ENCODE measurements around the gene NDST3. TPM values are rescaled to one million over a fixed set of nuclear protein-coding genes. Genes with fewer than 3 reads are reported as not detected.
"Not testable (repeated sequence)": the region's sequence is repeated elsewhere in the genome, so short reads cannot be mapped to it uniquely, and the experiment has no call there.

The NDST3 gene
- total RNA-seq, 4 donors from 2014 or later: 0.13 TPM; not detected in 3

DNA sequence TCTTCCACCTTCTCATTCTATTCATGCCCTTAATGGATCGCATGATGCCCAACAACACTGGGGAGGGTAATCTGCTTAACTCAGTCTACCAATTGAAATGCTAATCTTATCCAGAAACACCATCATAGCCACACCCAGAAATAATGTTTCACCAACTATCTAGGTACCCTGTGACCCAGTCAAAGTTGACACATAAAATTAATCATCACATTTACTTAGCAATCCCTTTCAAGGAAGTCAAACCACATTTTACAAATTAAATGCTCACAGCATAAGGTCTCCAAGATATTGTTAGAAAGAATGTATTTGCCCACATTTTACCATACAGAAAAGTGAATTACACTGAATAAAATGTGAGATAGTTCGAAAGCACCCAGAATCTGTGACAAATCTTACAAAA, 226.0 kb downstream of the NDST3 start:
- WGBS, 2 donors (ENCODE audit: low coverage in 1 of 2): 92 to 93% methylated on average over 2 of the region's 2 CpGs
- no peak overlapping the region for H3K4me3 ChIP-seq
- H3K27me3 ChIP-seq: peaks cover 18% of the 10 kb centered on the region
- H3K4me1 ChIP-seq: peaks cover 0 to 3% (median 0%) of the 10 kb centered on the region in 3 donors
- H3K9me3 ChIP-seq: no peaks in the 10 kb centered on the region
- H3K27ac ChIP-seq: no peak overlapping the region
- ATAC-seq: no peak
- H3K36me3 ChIP-seq: no peaks in the 10 kb centered on the region
- TF ChIP-seq POLR2A (IDR thresholded peaks at IDR 0.05) (no peak), POLR2AphosphoS5 (IDR thresholded peaks at IDR 0.05) (no peak), EP300 (IDR thresholded peaks at IDR 0.05) (no peak)
- TF ChIP-seq, protein P1, sequence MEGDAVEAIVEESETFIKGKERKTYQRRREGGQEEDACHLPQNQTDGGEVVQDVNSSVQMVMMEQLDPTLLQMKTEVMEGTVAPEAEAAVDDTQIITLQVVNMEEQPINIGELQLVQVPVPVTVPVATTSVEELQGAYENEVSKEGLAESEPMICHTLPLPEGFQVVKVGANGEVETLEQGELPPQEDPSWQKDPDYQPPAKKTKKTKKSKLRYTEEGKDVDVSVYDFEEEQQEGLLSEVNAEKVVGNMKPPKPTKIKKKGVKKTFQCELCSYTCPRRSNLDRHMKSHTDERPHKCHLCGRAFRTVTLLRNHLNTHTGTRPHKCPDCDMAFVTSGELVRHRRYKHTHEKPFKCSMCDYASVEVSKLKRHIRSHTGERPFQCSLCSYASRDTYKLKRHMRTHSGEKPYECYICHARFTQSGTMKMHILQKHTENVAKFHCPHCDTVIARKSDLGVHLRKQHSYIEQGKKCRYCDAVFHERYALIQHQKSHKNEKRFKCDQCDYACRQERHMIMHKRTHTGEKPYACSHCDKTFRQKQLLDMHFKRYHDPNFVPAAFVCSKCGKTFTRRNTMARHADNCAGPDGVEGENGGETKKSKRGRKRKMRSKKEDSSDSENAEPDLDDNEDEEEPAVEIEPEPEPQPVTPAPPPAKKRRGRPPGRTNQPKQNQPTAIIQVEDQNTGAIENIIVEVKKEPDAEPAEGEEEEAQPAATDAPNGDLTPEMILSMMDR (IDR thresholded peaks at IDR 0.05): no peak

DNA sequence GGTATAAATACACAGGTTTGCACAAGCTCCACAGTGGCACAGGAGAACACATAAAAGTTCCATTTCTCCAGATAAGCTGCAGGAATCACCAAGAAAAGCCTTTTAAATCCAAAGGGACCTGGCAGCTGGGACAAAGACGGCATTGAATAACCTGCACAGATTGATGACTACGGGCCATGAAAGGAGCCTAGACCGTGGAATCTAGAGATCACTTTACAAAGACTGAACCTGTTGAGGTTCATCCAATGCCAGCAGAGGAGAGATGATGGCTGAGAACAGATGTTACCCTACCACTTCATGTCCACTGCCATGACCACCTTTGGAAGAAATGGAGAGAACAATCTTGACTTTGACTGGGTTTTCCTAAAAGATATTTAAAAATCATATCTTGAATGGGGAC, 229.8 kb downstream of the NDST3 start:
- Histone ChIP-seq H3K36me3 (no peaks in the 10 kb centered on the region), H3K9me3 (no peaks in the 10 kb centered on the region), H3K4me3 (no peak overlapping the region), H3K4me1 (peaks cover 0 to 9% (median 0%) of the 10 kb centered on the region in 3 donors), H3K27me3 (peaks cover 22% of the 10 kb centered on the region), H3K27ac (no peak overlapping the region)
- ATAC-seq: no peak
- no peak for TF ChIP-seq POLR2AphosphoS5 (IDR thresholded peaks at IDR 0.05)
- 92% methylated on average over 2 of the region's 3 CpGs; no CpG with 5 or more reads in 1 of the 2 donors for WGBS, 2 donors (ENCODE audit: low coverage in 1 of 2)

DNA sequence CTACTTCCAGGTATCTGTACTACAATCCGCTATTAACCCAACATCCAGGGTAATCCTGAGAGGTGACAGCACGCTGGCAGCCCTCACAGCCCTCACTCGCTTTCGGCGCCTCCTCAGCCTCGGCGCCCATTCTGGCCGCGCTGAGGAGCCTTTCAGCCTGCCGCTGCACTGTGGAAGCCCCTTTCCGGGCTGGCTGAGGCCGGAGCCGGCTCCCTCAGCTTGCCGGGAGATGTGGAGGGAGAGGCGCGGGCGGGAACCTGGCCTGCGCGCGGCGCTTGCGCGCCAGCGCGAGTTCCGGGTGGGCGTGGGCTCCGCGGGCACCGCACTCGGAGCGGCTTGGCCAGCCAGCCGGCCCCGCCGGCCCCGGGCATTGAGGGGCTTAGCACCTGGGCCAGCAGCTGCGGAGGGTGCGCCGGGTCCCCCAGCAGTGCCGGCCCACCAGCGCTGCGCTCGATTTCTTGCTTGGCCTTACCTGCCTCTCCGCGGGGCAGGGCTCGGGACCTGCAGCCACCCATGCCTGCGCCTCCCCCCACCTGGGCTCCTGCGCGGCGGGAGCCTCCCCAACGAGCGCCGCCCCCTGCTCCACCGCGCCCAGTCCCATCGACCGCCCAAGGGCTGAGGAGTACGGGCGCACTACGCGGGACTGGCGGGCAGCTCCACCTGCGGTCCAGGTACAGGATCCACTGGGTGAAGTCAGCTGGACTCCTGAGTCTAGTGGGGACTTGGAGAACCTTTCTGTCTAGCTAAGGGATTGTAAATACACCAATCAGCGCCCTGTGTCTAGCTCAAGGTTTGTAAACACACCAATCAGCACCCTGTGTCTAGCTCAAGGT, 231.2 kb downstream of the NDST3 start:
- peak overlapping the region; percentile 28 to 53 for H3K4me3 ChIP-seq
- H3K36me3 ChIP-seq: no peaks in the 10 kb centered on the region
- peaks cover 0 to 9% (median 0%) of the 10 kb centered on the region in 3 donors for H3K4me1 ChIP-seq
- TF ChIP-seq EP300 (IDR thresholded peaks at IDR 0.05): no peak
- TF ChIP-seq, protein P1 (IDR thresholded peaks at IDR 0.05): no peak
- TF ChIP-seq POLR2A (IDR thresholded peaks at IDR 0.05): no peak
- no peak for TF ChIP-seq POLR2AphosphoS5 (IDR thresholded peaks at IDR 0.05)
- peaks cover 22% of the 10 kb centered on the region for H3K27me3 ChIP-seq
- WGBS, 2 donors (ENCODE audit: low coverage in 1 of 2): 30% methylated on average over 4 of the region's 64 CpGs; no CpG with 5 or more reads in 1 of the 2 donors
- no peak overlapping the region for H3K27ac ChIP-seq
- peak; percentile 34 for ATAC-seq
- no peaks in the 10 kb centered on the region for H3K9me3 ChIP-seq

DNA sequence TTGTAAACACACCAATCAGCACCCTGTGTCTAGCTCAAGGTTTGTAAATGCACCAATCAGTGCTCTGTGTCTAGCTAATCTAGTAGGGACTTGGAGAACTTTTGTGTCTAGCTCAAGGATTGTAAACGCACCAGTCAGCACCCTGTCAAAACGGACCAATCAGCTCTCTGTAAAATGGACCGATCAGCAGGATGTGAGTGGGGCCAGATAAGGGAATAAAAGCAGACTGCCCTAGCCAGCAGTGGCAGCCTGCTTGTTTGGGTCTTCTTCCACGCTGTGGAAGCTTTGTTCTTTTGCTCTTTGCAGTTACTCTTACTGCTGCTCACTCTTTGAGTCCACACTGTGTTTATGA, 231.8 kb downstream of the NDST3 start:
- ATAC-seq, H3K4me1 ChIP-seq, H3K27ac ChIP-seq, H3K36me3 ChIP-seq, H3K9me3 ChIP-seq, H3K4me3 ChIP-seq: not testable (repeated sequence)
- 80% methylated on average over 2 of the region's 4 CpGs; no CpG with 5 or more reads in 1 of the 2 donors for WGBS, 2 donors (ENCODE audit: low coverage in 1 of 2)
- H3K27me3 ChIP-seq: peaks cover 22% of the 10 kb centered on the region

DNA sequence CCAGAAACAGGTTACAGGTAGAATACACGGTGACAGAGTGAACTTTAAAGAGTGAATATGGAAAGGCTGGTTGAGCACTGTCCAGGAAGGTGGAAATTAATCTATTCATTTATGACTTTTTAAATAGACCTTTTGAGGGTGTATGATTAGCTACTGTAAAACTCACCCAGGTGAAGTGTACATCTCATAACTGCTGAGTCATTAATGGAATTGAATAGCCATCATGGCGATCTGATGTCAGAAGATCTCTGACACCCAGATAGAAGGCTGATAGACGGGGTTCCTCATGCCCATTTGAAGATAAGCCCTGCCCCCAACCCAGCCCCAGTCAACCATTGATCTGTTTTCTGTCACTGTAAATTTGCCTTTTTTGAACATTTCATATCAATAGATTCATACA, 234.5 kb downstream of the NDST3 start:
- Histone ChIP-seq H3K9me3 (no peaks in the 10 kb centered on the region), H3K27ac (no peak overlapping the region), H3K4me1 (peaks cover 0 to 9% (median 0%) of the 10 kb centered on the region in 3 donors), H3K27me3 (peaks cover 18% of the 10 kb centered on the region), H3K4me3 (no peak overlapping the region), H3K36me3 (no peaks in the 10 kb centered on the region)
- no peak for TF ChIP-seq POLR2AphosphoS5 (IDR thresholded peaks at IDR 0.05)
- no peak for TF ChIP-seq POLR2A (IDR thresholded peaks at IDR 0.05)
- TF ChIP-seq, protein P1 (IDR thresholded peaks at IDR 0.05): no peak
- TF ChIP-seq EP300 (IDR thresholded peaks at IDR 0.05): no peak
- 72 to 100% methylated on average over 1 to 3 of the region's 3 CpGs for WGBS, 2 donors (ENCODE audit: low coverage in 1 of 2)
- no peak for ATAC-seq

DNA sequence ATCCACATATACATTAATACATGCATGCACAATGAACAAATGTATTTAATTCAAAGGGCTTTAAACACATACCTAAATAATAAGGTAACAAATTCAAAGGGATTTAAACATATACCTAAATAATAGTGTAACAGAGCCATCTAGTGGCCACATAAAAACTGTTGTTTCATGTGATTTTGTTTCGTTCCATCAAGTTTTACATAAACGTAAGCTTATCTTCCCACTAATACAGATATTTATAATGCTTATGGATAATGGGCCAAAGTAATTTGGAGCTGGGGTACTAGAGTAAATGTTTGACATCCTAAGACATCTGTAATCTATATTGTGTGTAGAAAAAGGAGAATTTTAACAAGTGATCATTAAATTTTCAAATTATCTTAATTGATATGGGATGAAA, 236.2 kb downstream of the NDST3 start:
- no peak for ATAC-seq
- H3K36me3 ChIP-seq: no peaks in the 10 kb centered on the region
- no peak for TF ChIP-seq POLR2AphosphoS5 (IDR thresholded peaks at IDR 0.05)
- no peak for TF ChIP-seq EP300 (IDR thresholded peaks at IDR 0.05)
- TF ChIP-seq, protein P1 (IDR thresholded peaks at IDR 0.05): peak; percentile 30 to 54 (median 38)
- H3K4me3 ChIP-seq: no peak overlapping the region
- peaks cover 0 to 4% (median 0%) of the 10 kb centered on the region in 3 donors for H3K4me1 ChIP-seq
- 0% methylated on average over 2 of the region's 2 CpGs for WGBS, 2 donors (ENCODE audit: low coverage in 1 of 2)
- H3K9me3 ChIP-seq: no peaks in the 10 kb centered on the region
- no peak overlapping the region for H3K27ac ChIP-seq
- H3K27me3 ChIP-seq: peaks cover 3% of the 10 kb centered on the region

All from gastroesophageal sphincter (tissue), 4 donors.